Parathyroid adenoma (tissue), 2 donors: ENCODE data around the gene DIPK1B.

Source experiments
- H2AFZ ChIP-seq: fragments of 300-600 bp; sonication (generic); one replicate; pipeline ENCODE4 v1.7.0; 2017; ENCODE audit warnings: antibody characterized with exemption, mild to moderate bottlenecking
- H3K27ac ChIP-seq: fragments of 300-600 bp; sonication (generic); one replicate; pipeline ENCODE4 v1.7.0; 2017
- H3K27me3 ChIP-seq: fragments of 300-600 bp; sonication (generic); one replicate; pipeline ENCODE4 v1.7.0; 2017; ENCODE audit warnings: low read length; ENCODE audit not compliant: control insufficient read depth, insufficient read depth
- H3K36me3 ChIP-seq: fragments of 300-600 bp; sonication (generic); one replicate; pipeline ENCODE4 v1.7.0; 2017; ENCODE audit warnings: low read length; ENCODE audit not compliant: control insufficient read depth, insufficient read depth
- H3K4me1 ChIP-seq: fragments of 300-600 bp; sonication (generic); one replicate; pipeline ENCODE4 v1.7.0; 2017; ENCODE audit warnings: control low read depth
- H3K4me2 ChIP-seq: fragments of 300-600 bp; sonication (generic); one replicate; pipeline ENCODE4 v1.7.0; 2017; ENCODE audit warnings: low read length
- H3K4me3 ChIP-seq: fragments of 300-600 bp; sonication (generic); one replicate; pipeline ENCODE4 v1.7.0; 2017; ENCODE audit warnings: low read depth, low read length
- H3K79me2 ChIP-seq: fragments of 300-600 bp; sonication (generic); one replicate; pipeline ENCODE4 v1.7.0; 2017; ENCODE audit warnings: control low read depth
- H3K9ac ChIP-seq: fragments of 300-600 bp; sonication (generic); one replicate; pipeline ENCODE4 v1.7.0; 2017; ENCODE audit warnings: mild to moderate bottlenecking
- H3K9me3 ChIP-seq: fragments of 300-600 bp; sonication (generic); one replicate; pipeline ENCODE4 v1.7.0; 2017; ENCODE audit warnings: low read length; ENCODE audit not compliant: control insufficient read depth
- CTCF ChIP-seq: fragments of 300-600 bp; sonication (generic); IDR thresholded peaks from one replicate; pipeline ENCODE4 v1.7.0; 2017; ENCODE audit warnings: antibody characterized with exemption, mild to moderate bottlenecking
- donor health status: primary hyperparathyroidism.

DIPK1B gene

GRCh38 chr9:136747161-136748060 lies 35.0 kb downstream of the DIPK1B start:
- H3K9ac ChIP-seq: no peak overlapping the region
- no peak for TF ChIP-seq CTCF

GRCh38 chr9:136748201-136748600 lies 35.8 kb downstream of the DIPK1B start, which contains the start of gene LCN6:
Gene LCN6, minus strand, starts transcription at chr9:136748525. Its CDS starts 42 bp downstream, at chr9:136748483.
- Histone ChIP-seq H3K36me3 (no peaks in the 10 kb centered on the region), H2AFZ (no peak within 1 kb of the TSS), H3K4me2 (no peak within 1 kb of the TSS), H3K4me3 (no peak within 1 kb of the TSS), H3K79me2 (no peaks in the 10 kb centered on the region), H3K27ac (no peak within 1 kb of the TSS), H3K27me3 (no peaks in the 10 kb centered on the region), H3K9me3 (no peaks in the 10 kb centered on the region), H3K4me1 (no peaks in the 10 kb centered on the region), H3K9ac (no peak within 1 kb of the TSS)
- no peak for TF ChIP-seq CTCF

More at GRCh38 chr9:136747161-136748060, 35.0 kb downstream of the DIPK1B start:
- Histone ChIP-seq H3K9me3 (no peaks in the 10 kb centered on the region), H2AFZ (no peak overlapping the region), H3K27ac (no peak overlapping the region), H3K36me3 (no peaks in the 10 kb centered on the region), H3K27me3 (no peaks in the 10 kb centered on the region), H3K4me3 (no peak overlapping the region), H3K4me2 (no peak overlapping the region), H3K4me1 (no peaks in the 10 kb centered on the region), H3K79me2 (no peaks in the 10 kb centered on the region)

- no peaks in the 10 kb centered on the region for H3K79me2 ChIP-seq
- no peaks in the 10 kb centered on the region for H3K27me3 ChIP-seq
- no peak for TF ChIP-seq CTCF
- H3K9ac ChIP-seq: no peak overlapping the region
- no peaks in the 10 kb centered on the region for H3K9me3 ChIP-seq
- no peaks in the 10 kb centered on the region for H3K4me1 ChIP-seq
- H3K4me2 ChIP-seq: no peak overlapping the region
- no peaks in the 10 kb centered on the region for H3K36me3 ChIP-seq
- no peak overlapping the region for H3K27ac ChIP-seq
- H2AFZ ChIP-seq: no peak overlapping the region
- H3K4me3 ChIP-seq: no peak overlapping the region
These were observed 36.6 kb downstream of the DIPK1B start for GRCh38 chr9:136748666-136749611.

GRCh38 chr9:136750526-136750925 lies 38.2 kb downstream of the DIPK1B start:
- Histone ChIP-seq H3K9me3 (no peaks in the 10 kb centered on the region), H3K27me3 (no peaks in the 10 kb centered on the region), H3K36me3 (no peaks in the 10 kb centered on the region), H3K27ac (no peak overlapping the region), H3K4me1 (no peaks in the 10 kb centered on the region), H3K9ac (no peak overlapping the region), H3K4me3 (no peak overlapping the region), H3K79me2 (no peaks in the 10 kb centered on the region), H2AFZ (no peak overlapping the region), H3K4me2 (no peak overlapping the region)
- TF ChIP-seq CTCF: no peak
